SHP77 treated with DMSO at 0.1 percent for 48 hours (cell line): ENCODE data around the gene LRP2BP.

Experiments used
- DNase-seq: peaks from one replicate; lab custom pipeline; 2025; lab: John Stamatoyannopoulos, UW

The LRP2BP gene

GRCh38 chr4:185395238-185395955 is at the start of gene LRP2BP:
Gene LRP2BP, minus strand, starts transcription at chr4:185395924. Its CDS starts 17,738 bp downstream, at chr4:185378186.
- peak; percentile 27 for DNase-seq

GRCh38 chr4:185445209-185445608 is 49.5 kb upstream of the LRP2BP start:
- no peak for DNase-seq

DNA sequence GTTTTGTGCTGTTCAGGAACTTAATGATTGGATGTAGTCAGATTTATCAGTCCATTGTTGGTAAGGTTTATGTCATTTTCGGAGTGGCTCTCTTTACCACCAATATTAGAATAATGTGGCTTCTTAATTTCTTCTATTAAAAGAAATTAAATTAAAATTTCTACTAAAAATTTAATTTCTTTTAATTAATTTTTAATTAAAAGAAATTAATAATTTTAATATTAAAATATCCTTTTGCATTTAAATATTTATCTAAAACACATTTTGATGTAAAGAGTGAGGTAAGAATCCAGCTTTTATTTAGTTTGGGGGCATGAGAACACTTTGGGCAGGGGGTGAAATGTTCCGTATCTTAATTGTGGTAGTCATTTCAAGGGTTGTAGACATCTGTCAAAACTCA is 45.8 kb upstream of the LRP2BP start:
- no peak for DNase-seq

DNA sequence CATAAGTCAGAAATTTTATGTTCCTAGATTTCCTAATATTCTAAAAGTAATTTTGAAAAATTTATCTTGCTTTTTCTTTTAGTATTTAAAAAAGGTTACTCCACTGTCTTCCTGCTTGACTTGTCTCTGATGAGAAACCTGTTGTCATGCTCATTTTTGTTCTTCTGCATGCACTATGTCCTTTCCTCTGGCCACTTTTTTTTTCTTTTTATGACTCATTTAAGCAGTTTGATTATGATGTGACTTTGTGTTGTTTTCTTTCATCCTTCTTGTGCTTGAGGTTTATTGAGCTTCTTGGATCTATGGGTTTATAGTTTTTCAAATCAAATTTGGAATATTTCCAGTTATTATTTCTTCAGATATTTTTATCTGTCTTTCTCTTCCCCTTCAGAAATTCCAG is 42.1 kb upstream of the LRP2BP start:
- no peak for DNase-seq

GRCh38 chr4:185435466-185435865 is 39.7 kb upstream of the LRP2BP start:
- no peak for DNase-seq

- no peak for DNase-seq
Measured at GRCh38 chr4:185429660-185430059, 33.9 kb upstream of the LRP2BP start.

DNA sequence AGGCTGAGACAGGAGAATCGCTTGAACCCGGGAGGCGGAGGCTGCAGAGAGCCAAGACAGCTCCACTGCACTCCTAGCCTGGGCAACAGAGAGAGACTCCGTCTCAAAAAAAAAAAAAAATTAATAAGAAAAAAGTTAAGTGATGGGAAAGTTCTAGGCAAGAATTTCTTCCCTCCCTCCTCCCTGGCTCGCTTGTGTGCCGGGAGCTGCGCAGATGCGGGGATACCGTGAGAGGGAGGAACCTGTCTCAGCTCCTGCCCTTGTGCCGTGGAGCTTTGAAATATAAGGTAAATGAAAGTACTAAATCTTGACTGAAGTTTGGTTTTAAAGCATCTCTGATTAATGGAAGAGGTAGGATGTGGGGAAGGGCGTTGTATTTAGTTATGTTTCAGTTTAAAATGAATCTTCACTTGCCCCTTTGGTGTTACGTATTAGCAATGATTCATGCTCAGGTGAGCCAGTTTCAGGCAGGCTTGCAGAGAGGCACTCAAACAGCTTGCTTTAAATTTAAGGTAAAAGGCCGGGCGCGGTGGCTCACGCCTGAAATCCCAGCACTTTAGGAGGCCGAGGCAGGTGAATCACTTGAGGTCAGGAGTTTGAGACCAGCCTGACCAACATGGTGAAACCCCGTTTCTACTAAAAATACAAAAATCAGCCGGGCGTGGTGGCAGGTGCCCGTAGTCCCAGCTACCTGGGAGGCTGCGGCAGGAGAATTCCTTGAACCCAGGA is 31.4 kb upstream of the LRP2BP start:
- DNase-seq: no peak

DNA sequence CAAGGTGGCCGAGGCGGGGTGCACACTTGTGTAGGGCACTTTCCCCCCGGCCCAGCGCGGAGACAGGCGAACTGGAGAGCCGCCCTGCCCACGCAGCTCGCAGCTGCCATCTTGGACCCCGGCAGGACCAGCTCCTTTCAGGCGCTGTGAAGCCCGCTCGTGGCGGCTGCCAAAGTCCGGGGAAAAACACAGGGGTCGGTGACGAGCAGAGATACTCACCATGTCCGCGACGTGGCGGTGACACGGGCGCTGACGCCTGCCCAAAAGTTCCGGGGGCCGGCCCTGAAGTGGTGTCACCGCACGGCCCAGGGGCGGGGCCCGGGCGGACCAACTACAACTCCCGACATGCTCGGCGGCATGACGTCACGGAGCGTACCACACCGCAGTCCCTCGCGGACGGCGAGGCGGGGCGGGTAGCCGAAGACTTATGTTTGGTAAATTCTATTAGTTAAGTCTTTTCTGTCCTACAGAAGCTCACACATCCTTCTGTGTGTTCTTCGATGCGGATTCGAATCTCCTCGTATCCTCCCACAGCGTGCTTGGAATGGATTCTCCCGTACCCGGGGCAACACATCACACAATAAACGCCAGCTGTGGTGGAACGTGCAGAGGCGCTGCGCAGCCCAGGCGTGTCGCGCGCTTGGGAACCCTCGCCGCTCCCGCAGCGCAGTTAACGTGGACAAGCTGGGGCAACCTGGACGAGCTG is 30.1 kb upstream of the LRP2BP start, which contains the start of gene UFSP2:
Gene UFSP2, minus strand, starts transcription at position 318 of the 706 bp plus-strand sequence. Its CDS starts 96 bp downstream, at position 222.
- DNase-seq: peak; percentile 58

GRCh38 chr4:185424905-185425646 is 29.4 kb upstream of the LRP2BP start:
- DNase-seq: no peak

DNA sequence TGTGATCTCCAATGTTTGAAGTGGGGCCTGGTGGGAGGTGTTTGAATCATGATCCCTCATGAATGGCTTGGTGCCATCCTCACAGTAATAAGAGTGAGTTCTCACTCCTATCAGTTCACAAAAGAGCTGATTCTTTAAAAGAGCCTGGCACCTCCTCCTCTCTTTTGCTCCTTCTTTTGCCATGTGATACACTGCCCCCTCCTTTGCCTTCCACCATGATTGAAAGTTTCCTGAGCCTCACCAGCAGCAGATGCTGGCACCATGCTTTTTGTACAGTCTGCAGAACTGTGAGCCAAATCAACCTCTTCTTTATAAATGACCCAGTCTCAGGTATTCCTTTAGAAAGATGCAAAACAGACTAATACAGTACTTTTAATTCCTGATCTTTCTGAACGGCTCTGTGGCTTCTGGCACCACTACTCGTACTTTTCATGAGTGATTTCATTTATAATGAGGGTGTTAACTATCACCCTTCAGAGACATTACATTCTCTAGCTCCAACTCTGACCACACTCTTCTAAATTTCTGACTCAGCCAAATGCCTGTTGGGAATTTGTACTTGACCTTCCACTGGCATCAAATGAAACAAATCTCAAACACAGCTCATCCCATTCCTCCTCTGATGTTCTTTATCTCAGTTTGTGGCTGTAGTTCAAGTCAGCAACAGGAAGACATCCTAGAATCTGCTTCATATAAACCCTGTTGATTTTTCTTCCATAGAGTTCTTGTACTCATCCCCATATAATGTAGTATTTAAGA is 25.8 kb upstream of the LRP2BP start:
- DNase-seq: no peak

DNA sequence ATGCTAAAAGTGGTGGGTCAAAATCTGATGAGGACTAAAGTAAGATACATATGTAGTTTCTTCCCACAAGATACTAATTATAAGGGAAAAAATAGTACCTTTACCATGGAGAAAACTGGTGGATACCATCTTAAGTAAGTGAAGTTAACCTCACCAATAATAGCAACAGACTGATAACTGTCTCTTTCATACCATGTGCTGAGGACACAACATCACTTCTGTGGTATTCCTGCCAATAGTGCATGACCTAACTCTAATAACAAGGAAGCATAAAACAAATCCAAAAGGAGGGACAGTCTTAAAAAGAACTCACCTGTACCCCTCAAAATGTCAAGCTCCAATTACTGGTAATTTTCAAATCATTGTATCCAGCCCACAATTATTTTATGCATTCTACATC is 21.2 kb upstream of the LRP2BP start:
- DNase-seq: no peak

DNA sequence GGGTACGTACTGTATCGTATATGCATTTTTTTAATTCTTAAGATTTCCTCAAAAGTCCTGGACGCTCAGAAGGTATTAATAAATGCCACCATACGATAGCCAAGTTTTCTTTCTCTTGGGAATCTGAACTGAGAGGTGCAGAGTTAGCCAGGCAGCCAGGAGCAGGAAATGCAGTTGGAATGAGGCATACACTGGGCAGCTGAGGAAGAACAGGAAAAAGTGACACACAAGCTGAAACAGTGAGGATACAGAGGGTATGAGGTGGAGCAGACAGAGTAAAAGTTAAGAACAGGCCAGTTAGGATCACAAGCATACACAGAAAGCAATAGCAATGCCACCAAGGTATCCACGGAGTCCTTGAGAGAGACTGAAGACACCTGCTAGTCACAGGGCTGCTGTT is 16.7 kb upstream of the LRP2BP start:
- DNase-seq: no peak

GRCh38 chr4:185411849-185412248 is 16.1 kb upstream of the LRP2BP start:
- DNase-seq: no peak

DNA sequence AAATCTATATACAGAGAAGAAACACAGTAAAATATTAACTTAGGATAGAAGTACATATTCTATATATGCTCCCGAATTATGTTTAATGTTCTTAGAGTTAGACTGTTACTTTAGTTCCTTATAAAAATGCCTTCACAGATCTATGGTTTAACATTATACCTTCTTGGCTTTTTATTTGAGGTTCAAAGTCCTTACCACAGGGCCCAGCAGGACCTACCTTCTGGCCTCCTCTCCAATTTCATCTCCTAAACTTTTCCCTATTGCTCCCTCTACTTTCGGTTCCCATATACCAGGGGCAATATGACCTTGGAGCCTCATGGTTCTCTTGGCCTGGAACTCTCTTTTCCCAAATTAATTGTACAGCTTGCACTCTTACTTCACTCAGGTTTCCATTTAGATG is 12.7 kb upstream of the LRP2BP start:
- no peak for DNase-seq

- DNase-seq: no peak
Measured at GRCh38 chr4:185405296-185405999, 9.7 kb upstream of the LRP2BP start.

DNA sequence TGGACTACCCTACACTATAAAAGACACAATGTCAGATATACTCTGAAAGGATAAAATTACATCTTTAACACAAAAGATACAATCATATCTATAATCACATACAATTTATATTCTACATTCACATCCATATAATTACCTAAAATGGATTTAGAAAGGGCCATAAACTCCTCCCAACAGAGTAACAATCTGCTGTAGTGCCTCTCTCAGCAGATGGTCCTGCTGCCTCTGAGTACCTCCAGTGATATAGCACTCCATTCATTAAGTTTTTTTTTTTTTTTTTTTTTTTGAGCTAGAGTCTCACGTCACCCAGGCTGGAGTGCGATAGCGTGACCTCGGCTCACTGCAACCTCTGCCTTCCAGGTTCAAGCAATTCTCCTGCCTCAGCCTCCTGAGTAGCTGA is 8.3 kb upstream of the LRP2BP start:
- no peak for DNase-seq

GRCh38 chr4:185399466-185399865 is 3.7 kb upstream of the LRP2BP start:
- no peak for DNase-seq

- no peak for DNase-seq
Measured at GRCh38 chr4:185398618-185399017, 2.9 kb upstream of the LRP2BP start.

DNA sequence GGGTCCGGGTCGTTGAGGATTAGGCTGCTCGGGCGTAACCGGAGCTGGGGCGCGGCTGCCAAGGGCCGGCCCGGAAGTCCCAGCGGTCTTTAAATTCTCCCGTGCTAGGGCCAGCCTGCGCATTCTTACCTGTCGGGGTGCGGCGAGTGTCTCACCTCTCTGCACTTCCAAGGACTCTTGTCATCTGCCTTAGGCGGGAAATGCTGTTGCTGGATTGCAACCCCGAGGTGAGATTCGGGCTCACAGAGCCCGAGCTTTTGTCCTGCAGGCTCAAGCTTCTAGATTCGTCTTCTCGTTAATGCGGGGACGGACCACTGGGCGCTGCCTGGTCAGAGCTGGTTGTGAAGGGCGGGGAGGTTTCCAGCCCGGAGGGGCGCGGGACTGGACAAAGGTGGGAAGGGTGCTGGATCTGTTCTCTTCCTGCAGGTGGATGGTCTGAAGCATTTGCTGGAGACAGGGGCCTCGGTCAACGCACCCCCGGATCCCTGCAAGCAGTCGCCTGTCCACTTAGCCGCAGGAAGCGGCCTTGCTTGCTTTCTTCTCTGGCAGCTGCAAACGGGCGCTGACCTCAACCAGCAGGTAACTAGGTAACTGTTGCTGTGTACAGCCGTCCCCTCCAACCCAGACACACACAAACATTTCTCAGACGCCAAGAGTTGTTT is 1.1 kb upstream of the LRP2BP start, which contains the start of gene ANKRD37:
Gene ANKRD37, plus strand, starts transcription at position 118 of the 662 bp plus-strand sequence. Its CDS starts 83 bp downstream, at position 201.
- DNase-seq: peak; percentile 22
